ENCODE data around the gene APPL2.
A peak's percentile ranks its signal among the peaks of the same experiment; 100 is the strongest.
"Not testable (repeated sequence)": the region's sequence is repeated elsewhere in the genome, so short reads cannot be mapped to it uniquely, and the experiment has no call there.

The APPL2 gene

DNA sequence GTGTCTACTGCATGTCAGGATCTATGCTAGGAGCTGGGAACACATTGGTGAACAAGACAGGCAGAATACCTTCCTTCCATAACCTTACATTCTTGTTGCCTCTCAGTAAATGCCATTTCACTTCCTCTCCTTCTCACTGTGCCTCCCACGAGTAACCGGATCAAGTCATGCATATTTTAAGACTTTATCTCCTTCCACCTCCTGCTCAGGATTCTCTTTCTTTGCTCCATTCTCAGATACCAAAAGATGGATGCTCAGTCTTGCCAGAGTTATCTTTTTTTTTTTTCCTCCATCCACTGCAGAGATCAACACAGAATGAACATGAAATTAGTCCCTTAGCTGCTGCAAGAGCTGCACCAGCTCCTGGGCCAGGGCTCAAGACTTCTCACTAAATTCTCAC lies 20.0 kb upstream of the APPL2 start:
- DNase-seq, result no peak

DNA sequence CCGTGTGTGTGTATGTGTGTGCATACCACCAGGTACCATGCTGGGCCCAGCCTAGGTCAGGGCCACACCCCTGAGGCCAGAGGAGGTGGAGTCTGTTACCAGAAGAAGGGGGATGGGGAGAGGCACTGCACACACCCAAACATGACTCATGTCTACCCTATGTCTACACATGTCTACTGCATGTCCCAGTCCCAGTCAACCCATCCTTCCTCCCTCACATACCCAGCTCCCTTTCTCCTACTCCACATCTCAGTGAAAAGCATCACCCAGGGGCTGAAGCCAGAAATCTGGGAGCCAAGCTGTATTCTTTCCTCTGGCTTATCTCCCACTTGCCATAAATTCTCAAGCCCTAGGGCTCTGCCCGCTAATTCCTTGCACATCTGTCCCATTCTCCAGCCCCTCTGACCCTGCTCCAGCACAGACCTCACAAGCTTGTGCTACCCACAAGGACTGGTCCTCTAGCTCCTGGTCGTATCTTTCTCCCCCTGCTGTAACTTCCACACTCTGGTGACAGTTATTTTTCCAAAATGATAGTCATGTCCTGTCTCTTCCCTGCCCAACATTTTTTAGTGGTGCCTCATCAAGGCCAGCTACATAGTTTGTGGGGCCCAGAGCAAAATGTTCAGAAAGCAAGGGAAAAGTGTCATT lies 18.0 kb upstream of the APPL2 start:
- no peak for DNase-seq

DNA sequence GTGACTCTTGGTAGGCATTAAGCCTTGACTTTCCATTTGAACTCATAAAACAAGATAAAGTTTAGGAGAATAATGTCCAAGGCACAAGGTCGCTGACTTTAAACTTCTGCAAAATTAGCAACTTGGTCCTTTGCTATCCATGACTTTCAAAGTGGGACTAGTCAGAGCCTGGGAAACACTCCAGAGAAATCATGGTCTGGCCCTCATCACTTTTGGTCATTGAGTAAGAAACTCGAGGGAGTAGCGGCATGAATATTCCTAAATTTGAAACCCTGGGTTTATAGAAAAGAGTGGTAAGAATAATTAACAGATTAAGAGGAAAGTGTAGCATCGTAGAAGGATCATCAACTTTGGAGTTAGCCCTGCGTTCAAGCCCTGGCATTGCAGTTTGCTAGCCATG lies 16.9 kb upstream of the APPL2 start:
- DNase-seq, result no peak

DNA sequence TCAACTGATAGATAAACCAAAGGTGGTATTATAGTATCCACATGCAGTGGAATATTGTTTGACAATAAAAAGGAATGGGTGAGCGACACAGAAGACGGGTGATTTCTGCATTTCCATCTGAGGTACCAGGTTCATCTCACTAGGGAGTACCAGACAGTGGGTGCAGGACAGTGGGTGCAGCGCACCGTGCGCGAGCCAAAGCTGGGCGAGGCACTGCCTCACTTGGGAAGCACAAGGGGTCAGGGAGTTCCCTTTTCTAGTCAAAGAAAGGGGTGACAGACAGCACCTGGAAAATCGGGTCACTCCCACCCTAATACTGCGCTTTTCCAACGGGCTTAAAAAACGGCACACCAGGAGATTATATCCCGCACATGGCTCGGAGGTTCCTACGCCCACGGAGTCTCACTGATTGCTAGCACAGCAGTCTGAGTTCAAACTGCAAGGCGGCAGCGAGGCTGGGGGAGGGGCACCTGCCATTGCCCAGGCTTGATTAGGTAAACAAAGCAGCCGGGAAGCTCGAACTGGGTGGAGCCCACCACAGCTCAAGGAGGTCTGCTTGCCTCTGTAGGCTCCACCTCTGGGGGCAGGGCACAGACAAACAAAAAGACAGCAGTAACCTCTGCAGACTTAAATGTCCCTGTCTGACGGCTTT lies 9.9 kb upstream of the APPL2 start:
- DNase-seq, result not testable (repeated sequence)

DNA sequence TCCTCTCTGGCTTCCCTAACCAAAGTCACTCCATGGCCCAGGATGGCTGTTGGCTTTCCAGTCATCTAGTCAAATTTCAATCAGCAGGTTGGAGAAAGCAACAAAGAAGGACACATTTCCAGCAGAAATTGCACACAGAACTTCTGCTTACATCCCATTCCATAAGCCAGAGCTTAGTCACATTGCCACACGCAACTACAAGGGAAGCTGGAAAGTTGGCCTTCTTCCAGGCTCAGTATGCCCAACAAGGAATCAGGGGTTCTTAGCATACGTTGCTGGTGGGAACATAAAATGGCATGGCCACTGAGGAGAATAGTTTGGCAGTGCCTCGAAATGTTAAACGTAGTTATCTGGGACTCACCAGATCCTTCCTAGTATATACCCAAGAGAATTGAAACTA lies 9.3 kb upstream of the APPL2 start:
- DNase-seq, result no peak

DNA sequence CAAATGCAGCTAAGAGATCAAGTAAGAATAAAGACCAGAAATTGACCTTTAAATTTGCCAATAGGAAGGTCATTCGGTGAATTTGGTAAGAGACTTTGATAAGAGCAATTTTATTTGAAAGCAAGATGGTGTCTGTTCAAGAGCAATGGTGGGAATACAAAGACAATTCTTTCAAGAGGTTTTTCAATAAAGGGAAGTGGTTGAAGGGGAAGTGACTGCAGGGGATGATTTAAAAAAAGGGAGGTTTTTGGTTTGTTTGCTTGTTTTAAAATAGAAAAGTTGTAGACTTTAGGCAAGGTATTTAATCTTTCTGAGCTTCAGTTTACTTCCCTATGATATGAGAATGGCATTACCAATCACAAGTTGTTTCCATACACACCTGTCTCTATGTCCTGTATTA lies 4.3 kb upstream of the APPL2 start:
- DNase-seq, result no peak

DNA sequence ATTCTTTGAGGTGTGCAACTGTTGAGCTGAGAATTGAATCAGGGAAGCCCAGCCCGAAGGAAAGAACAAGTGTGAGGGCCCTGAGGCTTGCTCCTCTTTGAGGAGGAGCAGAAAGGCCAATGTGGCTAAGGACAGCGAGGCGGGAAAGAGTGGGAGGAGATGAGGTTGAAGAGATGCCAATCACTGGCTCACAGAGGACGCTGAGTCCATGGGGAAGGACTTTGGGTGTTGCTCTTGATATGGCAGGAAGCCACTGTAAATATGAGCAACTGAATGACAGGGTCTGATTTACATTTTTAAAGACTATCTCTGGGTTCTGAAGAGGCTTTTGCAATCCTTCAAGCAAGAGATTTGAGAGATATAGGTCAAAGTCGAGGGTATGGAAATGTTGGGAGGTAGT lies 3.3 kb upstream of the APPL2 start:
- DNase-seq, result no peak

DNA sequence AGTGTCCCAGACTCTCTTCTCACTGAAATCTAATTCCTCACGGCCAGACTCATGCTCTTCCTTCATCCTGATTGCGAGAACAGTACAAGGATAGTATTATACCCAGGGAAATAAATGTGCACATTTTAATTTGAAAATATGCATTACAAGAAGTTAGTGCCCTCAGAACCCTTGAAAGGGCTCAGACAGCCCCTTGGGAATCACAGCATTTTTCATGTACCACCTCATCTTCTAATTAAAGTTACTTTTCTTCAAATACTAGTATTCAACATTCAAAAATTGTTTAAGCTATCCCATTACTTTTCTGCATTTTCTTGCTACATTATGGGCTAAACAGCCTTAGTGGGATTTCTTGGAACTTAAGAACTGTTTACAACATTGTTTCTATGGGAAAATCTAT lies 1.7 kb upstream of the APPL2 start:
- no peak for DNase-seq

DNA sequence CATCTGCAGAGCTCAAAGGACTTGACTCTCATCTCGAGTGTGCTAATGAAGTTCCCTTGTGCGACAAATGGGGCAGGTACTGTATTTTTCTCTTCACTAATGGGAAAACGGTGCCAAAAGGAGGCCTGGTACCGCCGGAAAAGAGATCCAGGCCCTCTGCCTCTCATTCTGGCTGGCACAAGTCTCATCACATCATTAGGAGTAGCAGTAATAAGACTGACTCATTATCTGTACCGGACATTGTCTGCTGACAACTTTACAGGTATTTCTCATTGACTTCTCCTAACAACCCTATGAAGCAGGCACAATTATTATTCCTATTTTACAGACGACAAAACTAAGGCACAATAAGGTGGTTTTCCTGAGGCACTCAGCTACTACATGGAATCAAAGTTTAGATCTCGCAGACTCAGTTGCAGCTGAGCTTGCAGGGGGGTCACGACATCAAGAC lies 668 bp downstream of the APPL2 start:
- no peak for DNase-seq

DNA sequence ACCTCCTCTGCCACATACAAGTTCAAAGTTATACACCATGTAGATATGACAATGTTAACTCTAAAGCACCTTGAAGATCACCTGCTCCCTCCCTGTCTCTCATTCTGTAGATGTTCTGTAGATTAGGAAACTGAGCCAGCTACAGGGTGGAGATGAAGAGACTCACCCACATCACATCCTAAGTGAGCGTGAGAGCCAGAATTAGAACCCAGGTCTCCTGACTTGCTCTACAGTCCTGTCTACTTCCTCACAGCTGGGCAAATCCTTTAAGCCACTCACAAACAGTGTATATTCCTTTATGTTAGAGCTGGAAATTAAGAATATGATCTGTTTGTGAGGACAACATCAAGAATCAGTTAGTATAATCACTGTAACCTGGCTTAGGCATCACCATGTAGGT lies 1.8 kb downstream of the APPL2 start:
- no peak for DNase-seq

DNA sequence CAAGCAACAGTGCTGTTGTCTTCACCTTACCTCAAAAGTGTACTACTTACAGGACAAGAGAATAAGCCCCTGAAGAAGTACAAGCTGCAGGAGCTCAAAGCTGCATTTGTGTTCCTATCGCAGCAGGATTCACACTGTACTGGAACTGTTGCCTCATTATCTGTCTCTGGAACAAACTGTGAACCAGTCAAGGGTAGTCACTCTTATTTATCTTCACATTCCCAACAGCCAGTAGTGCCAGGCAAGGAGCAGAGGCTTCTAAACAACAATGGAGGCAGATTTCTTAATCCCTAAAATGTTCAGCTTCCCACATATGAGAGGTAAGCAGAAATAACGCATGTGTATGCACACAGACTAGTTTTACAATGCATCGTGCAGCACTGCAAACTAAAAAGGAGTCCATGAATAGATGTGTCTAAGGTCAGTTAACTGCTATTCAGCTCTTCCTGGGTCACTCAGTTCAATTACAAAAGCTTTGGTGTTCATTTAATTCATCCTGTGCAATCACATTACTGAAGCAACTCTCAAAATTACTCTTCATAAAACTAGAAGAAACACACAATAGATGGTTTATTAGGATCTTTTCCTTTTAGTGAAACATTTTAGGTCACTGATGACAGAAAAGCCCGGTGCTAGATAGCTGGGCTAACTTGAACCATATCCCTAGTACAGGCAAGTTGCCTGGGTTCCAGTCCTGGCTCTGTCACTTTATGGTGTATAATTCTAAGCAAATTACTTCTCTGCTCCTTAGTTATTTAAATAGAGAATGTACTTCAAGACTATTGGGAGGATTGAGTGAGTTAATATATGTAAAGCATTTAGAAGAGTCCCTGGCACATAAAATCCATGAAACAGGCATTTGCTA lies 2.7 kb downstream of the APPL2 start:
- no peak for DNase-seq

DNA sequence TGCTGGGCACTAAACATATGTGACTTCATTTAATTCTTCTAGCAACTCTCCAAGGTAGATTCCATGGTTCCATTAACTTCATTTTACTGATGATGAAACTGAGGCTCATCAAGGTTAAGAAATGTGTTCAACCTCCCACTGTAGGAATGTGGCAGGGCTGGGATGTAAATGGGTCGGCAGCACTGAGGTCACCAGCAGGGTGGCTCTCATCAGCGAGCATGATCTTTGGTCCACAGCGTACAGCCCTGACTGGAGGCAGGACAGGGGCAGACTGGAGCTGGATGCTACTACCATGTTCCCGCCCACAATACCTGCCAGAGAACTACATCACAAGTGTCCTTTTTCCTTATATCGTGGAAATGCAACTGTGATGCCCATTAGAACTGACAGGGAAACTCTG lies 4.6 kb downstream of the APPL2 start:
- DNase-seq, result no peak

DNA sequence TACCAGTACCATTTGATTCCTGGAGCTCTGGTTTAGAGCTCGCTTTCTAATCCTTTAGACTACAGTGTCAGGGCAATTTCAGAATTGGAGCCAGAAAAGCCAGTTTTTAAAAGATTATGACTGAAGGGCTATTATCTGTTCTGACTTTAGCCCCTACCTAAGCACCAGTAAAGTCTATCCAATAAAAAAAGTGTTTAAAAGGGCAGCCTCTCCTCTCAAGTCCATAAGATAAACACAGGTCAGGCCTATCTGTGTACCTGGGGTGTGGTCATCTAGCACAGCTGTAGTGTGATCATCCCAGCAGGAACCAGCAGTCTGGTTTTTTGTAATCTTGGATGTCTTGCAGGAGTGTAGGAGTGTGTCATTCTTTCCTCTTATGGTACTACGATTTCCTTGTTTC lies 6.6 kb downstream of the APPL2 start:
- DNase-seq, result no peak

DNA sequence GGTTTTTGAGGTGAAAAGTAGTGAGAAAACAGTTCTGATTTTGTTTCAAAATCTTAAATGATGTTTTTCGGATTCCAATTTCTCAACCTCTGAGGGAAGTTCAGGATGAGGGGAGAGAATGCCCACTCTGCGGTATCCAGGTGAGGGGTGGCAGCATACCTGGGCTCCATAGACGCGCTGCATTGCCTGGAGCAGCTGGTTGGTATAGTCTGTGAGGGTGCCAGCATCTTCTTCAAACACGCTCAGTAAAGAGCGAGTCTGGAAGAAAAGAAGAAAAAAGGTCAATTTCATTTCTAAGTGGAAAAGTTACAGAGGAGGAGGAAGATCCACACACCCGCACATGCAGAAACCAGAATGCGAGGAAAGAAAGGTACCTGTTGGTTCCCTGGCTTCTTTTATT lies 7.0 kb downstream of the APPL2 start:
- no peak for DNase-seq

DNA sequence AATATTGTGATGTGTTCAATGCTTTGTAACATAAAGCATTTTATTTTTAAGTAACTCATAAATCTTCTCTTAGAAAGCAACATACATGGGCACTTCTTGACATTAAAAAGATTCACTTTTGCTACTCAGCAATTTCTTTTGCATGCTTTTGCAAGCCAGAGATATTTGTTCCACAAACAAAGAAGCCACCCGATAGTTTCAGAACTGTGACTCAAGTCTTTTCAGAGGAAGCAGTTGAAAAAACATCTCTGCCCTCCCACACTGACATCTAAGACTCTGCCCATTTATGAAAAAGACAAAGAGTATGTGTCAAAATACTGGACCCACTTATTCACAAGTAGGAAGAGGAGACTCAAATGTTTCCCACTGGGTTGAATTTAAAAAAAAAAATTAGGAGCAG lies 7.5 kb downstream of the APPL2 start:
- no peak for DNase-seq

DNA sequence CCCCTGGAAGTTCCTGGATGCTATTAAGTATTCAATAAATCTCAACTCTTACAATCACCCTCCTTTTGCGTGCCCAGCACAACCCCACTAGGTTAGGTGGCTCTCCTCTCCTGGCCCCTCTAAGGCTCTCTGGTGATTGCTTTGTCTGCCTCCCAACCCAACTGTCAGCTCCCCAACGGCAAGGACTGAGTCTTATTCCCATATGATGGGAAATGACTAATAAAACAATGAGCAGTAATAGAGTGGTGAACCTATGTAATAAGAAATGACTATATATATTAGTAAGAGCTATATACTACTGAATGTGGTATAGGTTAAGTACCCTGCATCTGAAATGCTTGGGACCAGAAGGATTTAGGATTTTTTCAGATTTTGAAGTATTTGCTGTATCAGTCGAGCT lies 8.1 kb downstream of the APPL2 start:
- DNase-seq, result no peak

DNA sequence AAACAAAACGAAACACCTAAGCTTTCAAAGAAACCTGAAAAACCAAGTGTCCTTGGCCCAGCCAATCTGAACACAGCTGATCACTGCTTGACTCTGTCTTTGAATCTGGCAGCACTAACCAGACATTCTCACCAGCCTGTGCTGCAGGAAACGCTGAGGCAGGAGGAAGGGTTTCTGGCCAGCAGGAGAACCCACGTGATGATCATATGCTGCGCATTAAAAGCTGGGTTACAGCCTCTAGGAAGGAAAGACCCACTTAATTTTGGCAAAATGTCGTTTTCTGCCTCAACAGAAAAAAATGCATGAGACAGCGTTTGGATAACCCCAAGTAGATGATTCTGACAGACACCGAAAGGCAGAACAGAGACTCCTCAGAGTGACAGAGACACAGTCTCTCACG lies 9.8 kb downstream of the APPL2 start:
- peak; percentile 16 for DNase-seq

DNA sequence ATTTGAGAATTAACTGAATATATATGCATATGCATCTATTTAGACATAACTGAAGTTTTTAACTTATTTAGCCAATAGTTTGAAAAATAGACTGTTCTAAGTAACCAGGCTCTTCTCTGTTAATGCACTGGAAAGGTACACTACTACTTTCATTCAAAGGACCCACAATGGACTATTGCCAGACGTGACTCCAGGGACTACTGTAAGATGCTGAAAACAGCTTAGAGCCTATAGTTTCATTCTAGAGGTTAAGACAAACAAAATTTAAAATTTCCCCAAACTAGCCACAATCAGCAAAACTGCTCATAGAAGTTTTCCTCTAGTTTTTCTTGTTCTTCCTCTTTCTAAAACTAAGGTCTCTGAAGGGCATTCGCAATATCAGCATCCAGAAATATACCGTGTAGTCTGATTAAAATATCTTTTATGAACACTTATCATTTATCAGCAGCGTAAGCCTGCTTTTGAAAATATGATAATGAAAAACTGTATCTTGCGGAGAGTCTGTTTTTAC lies 10.4 kb downstream of the APPL2 start:
- no peak for DNase-seq

DNA sequence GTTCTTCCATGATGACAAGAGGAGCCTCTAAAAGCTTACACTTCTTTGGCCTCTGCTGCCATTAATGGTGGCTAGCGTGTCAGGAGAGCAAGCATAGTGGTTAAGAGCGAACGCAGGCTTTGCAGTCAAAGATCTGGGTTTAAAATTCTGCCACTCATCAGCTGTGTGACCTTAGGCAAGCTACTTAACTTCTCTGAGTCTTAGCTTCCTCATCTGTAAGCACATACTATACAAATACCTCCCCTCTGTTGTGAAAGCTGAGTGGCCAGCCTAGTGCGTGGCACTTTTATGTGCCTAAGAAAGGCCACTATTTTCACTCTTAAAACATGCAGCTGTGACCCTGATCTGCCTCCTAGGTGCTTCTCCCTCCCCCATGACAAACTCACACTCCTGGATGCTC lies 11.6 kb downstream of the APPL2 start:
- DNase-seq, result no peak

DNA sequence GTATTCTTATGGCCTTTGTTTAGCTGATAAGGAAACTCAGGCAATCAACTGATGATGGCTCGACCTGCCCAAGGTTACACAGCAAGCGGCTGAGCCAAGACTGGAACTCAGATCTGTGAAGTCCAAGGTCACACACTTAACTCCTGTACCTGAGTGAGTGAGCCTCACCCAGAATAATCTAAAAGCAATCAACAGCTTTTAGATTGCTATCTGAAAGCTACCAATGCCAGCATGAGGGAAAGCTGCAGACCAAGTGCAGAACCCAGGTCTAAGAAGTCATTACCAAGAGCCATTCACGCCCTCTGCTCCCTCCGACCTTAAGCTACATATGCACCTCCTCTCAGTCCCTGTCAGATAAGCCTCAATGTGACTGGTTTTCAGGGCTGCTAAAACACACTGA lies 12.1 kb downstream of the APPL2 start:
- no peak for DNase-seq

DNA sequence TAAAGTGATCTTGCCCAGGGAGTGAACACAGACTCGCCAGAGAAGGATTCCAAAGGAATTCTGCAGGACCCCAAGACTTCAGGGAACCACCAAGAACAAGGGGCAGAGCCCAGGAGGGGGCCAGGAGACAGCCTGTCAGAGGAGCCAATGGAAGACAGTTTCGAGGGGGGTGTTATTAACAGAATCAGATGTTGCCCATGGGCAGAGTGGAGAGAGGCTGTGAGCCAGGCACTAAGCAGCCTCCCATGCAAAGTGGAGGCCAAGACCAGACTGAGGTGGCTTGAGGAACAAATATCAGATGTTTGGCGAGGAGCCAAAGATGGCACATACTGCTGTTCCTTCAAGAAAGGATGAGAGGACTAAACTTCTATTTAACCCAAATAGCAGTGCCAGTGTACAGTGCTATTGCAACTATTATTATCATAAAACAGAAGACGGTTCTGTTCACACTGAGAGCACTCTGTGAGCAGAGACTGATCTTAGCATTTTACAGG lies 12.6 kb downstream of the APPL2 start:
- DNase-seq, result no peak

DNA sequence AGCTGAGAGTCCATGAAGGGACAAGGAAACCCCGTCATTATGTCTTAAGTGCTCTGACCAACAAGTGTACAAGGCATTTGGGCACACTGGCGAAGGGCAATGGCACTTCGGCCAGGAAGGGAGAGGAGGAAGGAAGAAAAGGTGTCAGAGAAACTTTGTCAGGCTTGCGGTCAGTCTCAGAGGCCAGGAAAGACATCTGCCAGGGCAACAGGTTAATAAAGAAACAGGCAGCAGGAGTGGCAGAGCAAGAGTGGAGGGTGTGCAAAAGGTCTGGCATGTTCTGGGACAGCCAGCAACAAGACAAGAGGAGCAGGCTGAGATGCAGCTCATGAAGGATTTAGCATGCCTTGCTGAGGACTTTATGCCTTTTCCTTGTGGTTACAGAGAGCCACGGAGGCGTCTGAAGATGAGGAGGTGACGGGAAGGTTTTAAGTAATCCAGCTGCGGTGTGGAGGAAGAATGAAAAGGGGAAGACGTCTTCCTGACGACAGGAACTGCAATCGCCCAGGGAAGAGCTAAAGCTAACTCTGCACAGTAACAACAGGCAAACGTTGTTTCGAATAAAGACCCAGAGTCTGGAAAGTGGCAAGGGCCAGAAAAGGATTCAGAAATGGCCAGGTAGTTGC lies 13.1 kb downstream of the APPL2 start:
- DNase-seq, result no peak

DNA sequence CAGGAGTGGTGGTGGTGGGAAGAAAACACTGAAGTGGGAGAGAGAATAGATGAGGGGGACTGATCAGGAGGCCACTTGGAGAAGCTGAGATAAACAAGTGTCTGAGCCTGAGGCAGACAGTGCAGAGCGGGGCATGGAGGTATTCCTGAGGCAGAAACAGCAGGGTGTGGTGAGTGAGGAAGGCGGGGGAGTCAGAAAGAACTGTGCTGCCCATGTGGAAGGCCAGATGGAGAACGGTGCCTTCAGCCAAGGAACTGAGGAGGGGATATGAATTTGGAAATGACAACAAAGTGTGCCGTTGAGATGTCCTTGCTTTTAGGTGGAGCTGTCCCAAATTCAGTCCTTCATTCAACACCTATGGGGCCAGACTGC lies 13.7 kb downstream of the APPL2 start:
- DNase-seq, result no peak
